ENCODE results near the gene NLGN4X. TPM values are rescaled to one million over a fixed set of nuclear protein-coding genes. Genes with fewer than 3 reads are reported as not detected.

Gene NLGN4X
- polyA plus RNA-seq, 1 donor from 2014 or later: 18.0 TPM

DNA sequence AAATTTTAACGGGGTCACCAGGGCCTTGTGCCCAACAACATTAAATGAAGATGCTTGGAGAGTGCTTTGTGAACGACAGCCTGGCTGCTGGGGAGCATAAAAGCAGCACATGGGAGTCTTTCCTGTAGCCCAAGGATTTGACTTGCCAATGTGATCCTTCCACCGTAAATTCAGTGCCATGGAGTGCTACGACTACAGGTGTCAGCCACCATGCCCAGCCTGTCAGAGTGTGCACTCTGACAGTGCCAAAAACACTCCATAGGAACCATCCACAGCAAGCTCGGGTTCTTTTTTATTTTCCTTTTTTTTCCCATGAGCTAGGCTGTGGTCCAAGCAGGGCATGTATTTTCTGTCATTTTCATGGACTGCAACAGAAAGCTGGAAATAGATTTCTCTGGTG is 156.9 kb downstream of the NLGN4X start:
- Histone ChIP-seq H3K36me3 (ENCODE audit: insufficient read depth, low read length) (no peaks in the 10 kb centered on the region), H3K9ac (ENCODE audit: low read length) (no peak overlapping the region), H3K27me3 (ENCODE audit: insufficient read depth, low read depth, low read length) (no peaks in the 10 kb centered on the region), H3F3A (ENCODE audit: insufficient read depth, low read length, poor library complexity, severe bottlenecking) (no peaks in the 10 kb centered on the region), H3K9me2 (ENCODE audit: insufficient read depth, low read length) (no peaks in the 10 kb centered on the region), H3K79me2 (replicated peaks; ENCODE audit: insufficient read depth, low read length) (no peaks in the 10 kb centered on the region), H3K9me3 (ENCODE audit: low read length) (no peaks in the 10 kb centered on the region), H3K4me2 (ENCODE audit: low read length) (no peak overlapping the region), H4K20me1 (ENCODE audit: insufficient read depth) (no peaks in the 10 kb centered on the region), H3K4me3 (ENCODE audit: low read length) (no peak overlapping the region), H3K27ac (ENCODE audit: low read length) (no peak overlapping the region), H2AFZ (ENCODE audit: low read depth, low read length) (no peak overlapping the region)
- no peak for TF ChIP-seq REST (IDR thresholded peaks at IDR 0.05; ENCODE audit: borderline replicate concordance)
- TF ChIP-seq POLR2AphosphoS5 (IDR thresholded peaks at IDR 0.05): no peak
- no peak for TF ChIP-seq EP300 (conservative IDR thresholded peaks at IDR 0.05; ENCODE audit: poor library complexity, severe bottlenecking)
- TF ChIP-seq TAF1 (IDR thresholded peaks at IDR 0.05; ENCODE audit: low read depth): no peak

DNA sequence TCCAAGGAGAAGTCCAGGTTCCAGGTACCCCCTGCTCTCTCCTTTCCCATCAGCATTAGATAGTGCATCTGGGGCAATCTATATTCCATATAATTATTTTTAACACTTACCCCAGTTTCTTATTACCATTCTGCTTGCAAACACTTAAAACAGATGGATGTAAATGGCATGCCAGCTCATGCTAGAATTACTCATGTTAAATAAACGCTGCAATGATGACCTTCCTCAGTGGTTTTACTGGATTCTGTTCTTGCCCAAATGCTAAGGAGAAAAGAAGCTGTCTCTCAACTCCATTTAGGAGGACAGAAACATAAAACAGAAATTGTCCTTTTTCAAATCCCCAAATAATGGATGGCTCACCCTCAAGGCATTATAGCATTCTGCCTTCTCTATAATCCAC is 161.1 kb downstream of the NLGN4X start:
- Histone ChIP-seq H2AFZ (ENCODE audit: low read depth, low read length) (no peak overlapping the region), H3K9me3 (ENCODE audit: low read length) (no peaks in the 10 kb centered on the region), H3F3A (ENCODE audit: insufficient read depth, low read length, poor library complexity, severe bottlenecking) (no peaks in the 10 kb centered on the region), H3K4me2 (ENCODE audit: low read length) (no peak overlapping the region), H3K9me2 (ENCODE audit: insufficient read depth, low read length) (no peaks in the 10 kb centered on the region), H3K79me2 (replicated peaks; ENCODE audit: insufficient read depth, low read length) (no peaks in the 10 kb centered on the region), H3K27me3 (ENCODE audit: insufficient read depth, low read depth, low read length) (no peaks in the 10 kb centered on the region), H3K36me3 (ENCODE audit: insufficient read depth, low read length) (no peaks in the 10 kb centered on the region), H3K9ac (ENCODE audit: low read length) (no peak overlapping the region), H3K27ac (ENCODE audit: low read length) (no peak overlapping the region), H3K4me3 (ENCODE audit: low read length) (no peak overlapping the region), H4K20me1 (ENCODE audit: insufficient read depth) (no peaks in the 10 kb centered on the region)
- TF ChIP-seq TAF1 (IDR thresholded peaks at IDR 0.05; ENCODE audit: low read depth): no peak
- no peak for TF ChIP-seq MXI1 (conservative IDR thresholded peaks at IDR 0.05; ENCODE audit: poor library complexity, severe bottlenecking)
- TF ChIP-seq SMC3 (conservative IDR thresholded peaks at IDR 0.05; ENCODE audit: poor library complexity): no peak
- TF ChIP-seq, protein P1, sequence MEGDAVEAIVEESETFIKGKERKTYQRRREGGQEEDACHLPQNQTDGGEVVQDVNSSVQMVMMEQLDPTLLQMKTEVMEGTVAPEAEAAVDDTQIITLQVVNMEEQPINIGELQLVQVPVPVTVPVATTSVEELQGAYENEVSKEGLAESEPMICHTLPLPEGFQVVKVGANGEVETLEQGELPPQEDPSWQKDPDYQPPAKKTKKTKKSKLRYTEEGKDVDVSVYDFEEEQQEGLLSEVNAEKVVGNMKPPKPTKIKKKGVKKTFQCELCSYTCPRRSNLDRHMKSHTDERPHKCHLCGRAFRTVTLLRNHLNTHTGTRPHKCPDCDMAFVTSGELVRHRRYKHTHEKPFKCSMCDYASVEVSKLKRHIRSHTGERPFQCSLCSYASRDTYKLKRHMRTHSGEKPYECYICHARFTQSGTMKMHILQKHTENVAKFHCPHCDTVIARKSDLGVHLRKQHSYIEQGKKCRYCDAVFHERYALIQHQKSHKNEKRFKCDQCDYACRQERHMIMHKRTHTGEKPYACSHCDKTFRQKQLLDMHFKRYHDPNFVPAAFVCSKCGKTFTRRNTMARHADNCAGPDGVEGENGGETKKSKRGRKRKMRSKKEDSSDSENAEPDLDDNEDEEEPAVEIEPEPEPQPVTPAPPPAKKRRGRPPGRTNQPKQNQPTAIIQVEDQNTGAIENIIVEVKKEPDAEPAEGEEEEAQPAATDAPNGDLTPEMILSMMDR (IDR thresholded peaks at IDR 0.05; ENCODE audit: poor library complexity, severe bottlenecking): no peak
- no peak for TF ChIP-seq EZH2 (IDR thresholded peaks at IDR 0.05; ENCODE audit: borderline replicate concordance, insufficient read depth, low read length, poor library complexity, severe bottlenecking)
- TF ChIP-seq RAD21 (conservative IDR thresholded peaks at IDR 0.05): no peak
- no peak for TF ChIP-seq POLR2AphosphoS5 (IDR thresholded peaks at IDR 0.05)
- no peak for TF ChIP-seq EP300 (conservative IDR thresholded peaks at IDR 0.05; ENCODE audit: poor library complexity, severe bottlenecking)
- no peak for TF ChIP-seq REST (IDR thresholded peaks at IDR 0.05; ENCODE audit: borderline replicate concordance)
